PC-9 (cell line): ENCODE data around the gene PPP2R5C. TPM values are rescaled to one million over a fixed set of nuclear protein-coding genes. Genes with fewer than 3 reads are reported as not detected.

Source experiments
- BruUV-seq: library from RNA; stranded (reverse); fragments of 400-500 nt; replicated peaks from 2 replicates; lab custom pipeline; 2021; lab: Mats Ljungman, UMichigan
- CTCF ChIA-PET: fragments of 300-600 bp; sonication (Branson Sonifier 250); formaldehyde crosslinking; loops from one replicate; lab custom pipeline; 2022; ENCODE audit warnings: antibody characterized with exemption; lab: Charles Lee
- POLR2A ChIA-PET: fragments of 300-600 bp; sonication (Branson Sonifier 250); formaldehyde crosslinking; loops from one replicate; lab custom pipeline; 2022; ENCODE audit warnings: antibody characterized with exemption; ENCODE audit not compliant: unreplicated experiment; lab: Charles Lee
- DNase-seq, 2 experiments: peaks; one replicate each; pipeline versions ENCODE4 v3.0.0 to v3.0.0-alpha.2; 2015 to 2022; ENCODE audit warnings: mixed read lengths in 1 of 2
- H2AFZ ChIP-seq: fragments of 200-600 bp; sonication (generic); 2 replicates; pipeline ENCODE4 v1.8.1; 2017; ENCODE audit warnings: antibody characterized with exemption
- H3F3A ChIP-seq: fragments of 200-600 bp; sonication (generic); 2 replicates; pipeline ENCODE4 v1.8.1; 2017; ENCODE audit warnings: antibody characterized with exemption, mild to moderate bottlenecking, low read depth; ENCODE audit not compliant: insufficient read depth
- H3K27ac ChIP-seq: fragments of 200-600 bp; sonication (generic); 2 replicates; pipeline ENCODE4 v1.6.1; 2016; ENCODE audit warnings: mixed run types
- H3K27me3 ChIP-seq: fragments of 200-600 bp; sonication (generic); 2 replicates; pipeline ENCODE4 v1.6.1; 2016; ENCODE audit warnings: low read depth, mixed run types; ENCODE audit not compliant: insufficient read depth
- H3K36me3 ChIP-seq: fragments of 200-600 bp; sonication (generic); 2 replicates; pipeline ENCODE4 v1.6.1; 2016; ENCODE audit warnings: low read depth, mixed run types
- H3K4me1 ChIP-seq: fragments of 200-600 bp; sonication (generic); replicated peaks from 2 replicates; pipeline ENCODE4 v1.6.1; 2016; ENCODE audit warnings: mixed run types; ENCODE audit not compliant: insufficient read depth
- H3K4me2 ChIP-seq: fragments of 200-600 bp; sonication (generic); 2 replicates; pipeline ENCODE4 v1.6.1; 2017; ENCODE audit warnings: mixed run types
- H3K4me3 ChIP-seq: fragments of 200-600 bp; sonication (generic); 2 replicates; pipeline ENCODE4 v1.6.1; 2016; ENCODE audit warnings: mixed run types
- H3K79me2 ChIP-seq: fragments of 200-600 bp; sonication (generic); 2 replicates; pipeline ENCODE4 v1.6.1; 2017; ENCODE audit warnings: low read depth, mixed run types
- H3K9me2 ChIP-seq: fragments of 200-600 bp; sonication (generic); 2 replicates; pipeline ENCODE4 v1.8.1; 2017; ENCODE audit warnings: mild to moderate bottlenecking; ENCODE audit not compliant: insufficient read depth
- H3K9me3 ChIP-seq: fragments of 200-600 bp; sonication (generic); 2 replicates; pipeline ENCODE4 v1.8.1; 2016; ENCODE audit warnings: low read depth; ENCODE audit not compliant: insufficient read depth
- H4K20me1 ChIP-seq: fragments of 200-600 bp; sonication (generic); 2 replicates; pipeline ENCODE4 v1.8.1; 2017; ENCODE audit not compliant: insufficient read depth
- CTCF ChIP-seq: fragments of 200-600 bp; sonication (generic); conservative IDR thresholded peaks from 2 replicates; pipeline ENCODE4 v1.6.1; 2017; ENCODE audit warnings: mixed run types, antibody characterized with exemption, mild to moderate bottlenecking, moderate library complexity
- EZH2 ChIP-seq: fragments of 200-600 bp; sonication (generic); IDR thresholded peaks from 2 replicates; pipeline ENCODE4 v1.8.0; 2017; ENCODE audit warnings: antibody characterized with exemption, low read depth
- intact Hi-C: fragments of 100-400 bp; cut with micrococcal nuclease; formaldehyde crosslinking; loops from one replicate; pipeline ENCODE4 v1.10.0; 2022; ENCODE audit not compliant: unreplicated experiment
- total RNA-seq: library from RNA; stranded (reverse); gene quantifications from 2 replicates; pipeline ENCODE4 v1.2.3, GENCODE V29; 2021

Gene PPP2R5C
- total RNA-seq, 1 experiment from 2014 or later: 401 TPM

GRCh38 chr14:101732118-101732517, 29.4 kb upstream of the PPP2R5C start:
- Histone ChIP-seq H3K9me2 (no peaks in the 10 kb centered on the region; the same call in 1 of the 2 replicates), H4K20me1 (no peaks in the 10 kb centered on the region), H3K27me3 (no peaks in the 10 kb centered on the region), H3K4me1 (peaks cover 50% of the 10 kb centered on the region), H3K4me2 (peak overlapping the region; percentile 86), H3K36me3 (no peaks in the 10 kb centered on the region), H3K79me2 (peaks cover 13% of the 10 kb centered on the region), H3K9me3 (peaks cover 12% of the 10 kb centered on the region), H3K4me3 (peak overlapping the region; percentile 53), H3F3A (peaks cover 44% of the 10 kb centered on the region), H3K27ac (peak overlapping the region; percentile 92), H2AFZ (peak overlapping the region; percentile 45)
- BruUV-seq: TSS peak; percentile 51
- ChIA-PET POLR2A (interaction anchor here (0.7 to 2.0 kb wide), 2 partner anchors 28 to 393 kb away, joined by 4 to 44 read pairs; no protein-coding TSS in a partner anchor), CTCF (interaction anchor here (0.6 kb wide), 1 partner anchor 214 kb away, joined by 7 read pairs; no protein-coding TSS in a partner anchor)
- peak; percentile 73 to 95 for DNase-seq
- intact Hi-C loops: no loop called here
- TF ChIP-seq EZH2: no peak
- TF ChIP-seq CTCF: no peak

GRCh38 chr14:101733211-101733610, 28.3 kb upstream of the PPP2R5C start:
- peak in 1 of 2 experiments; percentile 75 for DNase-seq
- Histone ChIP-seq H3K4me3 (peak overlapping the region; percentile 53; the same call in 1 of the 2 replicates), H3K27me3 (no peaks in the 10 kb centered on the region), H3K79me2 (peaks cover 13% of the 10 kb centered on the region), H3K4me1 (peaks cover 50% of the 10 kb centered on the region), H3K4me2 (peak overlapping the region; percentile 86), H3K9me2 (no peaks in the 10 kb centered on the region; the same call in 1 of the 2 replicates), H3K9me3 (peaks cover 12% of the 10 kb centered on the region), H3F3A (peaks cover 44% of the 10 kb centered on the region), H3K36me3 (no peaks in the 10 kb centered on the region), H4K20me1 (no peaks in the 10 kb centered on the region), H2AFZ (no peak overlapping the region), H3K27ac (peak overlapping the region; percentile 92)
- no peak for TF ChIP-seq EZH2
- no peak for TF ChIP-seq CTCF
- ChIA-PET POLR2A (no interaction called here), CTCF (no interaction called here)
- no TSS peak for BruUV-seq
- intact Hi-C loops: no loop called here

DNA sequence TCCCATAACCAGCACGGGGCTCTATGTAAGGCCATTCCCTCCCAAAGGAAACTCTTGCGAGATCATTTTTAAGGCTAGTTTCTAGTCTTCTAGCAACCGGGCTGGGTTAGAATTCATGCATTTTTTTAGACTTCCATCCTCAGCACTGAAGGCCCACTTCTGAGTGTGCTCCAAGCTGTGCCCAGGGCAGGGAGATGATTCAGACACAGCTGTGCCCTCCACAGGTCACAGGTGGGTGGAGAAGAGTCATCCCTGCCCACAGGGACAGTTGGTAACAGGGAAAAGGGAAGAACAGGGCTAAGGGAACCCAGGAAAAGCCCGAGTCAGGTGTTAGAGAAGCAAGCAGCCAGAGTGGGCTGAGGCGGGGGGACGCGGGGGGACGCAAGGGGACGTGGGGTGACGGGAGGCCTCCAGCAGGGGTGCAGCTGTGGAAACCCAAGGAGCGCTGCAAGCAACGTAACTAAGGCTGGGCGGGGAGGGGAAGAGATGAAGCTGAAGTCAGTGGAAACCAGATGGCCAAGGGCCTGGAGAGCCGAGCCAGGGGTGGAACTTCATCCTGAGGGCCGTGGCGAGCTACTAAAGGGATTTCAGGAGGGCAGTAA, 27.2 kb upstream of the PPP2R5C start:
- no peaks in the 10 kb centered on the region for H4K20me1 ChIP-seq
- BruUV-seq: no TSS peak
- intact Hi-C loops: no loop called here
- DNase-seq: peak in 1 of 2 experiments; percentile 33
- H3K9me2 ChIP-seq: no peaks in the 10 kb centered on the region; the same call in 1 of the 2 replicates
- H3K79me2 ChIP-seq: peaks cover 9% of the 10 kb centered on the region
- H3K27ac ChIP-seq: peak overlapping the region; percentile 92; the same call in 1 of the 2 replicates
- H3K36me3 ChIP-seq: no peaks in the 10 kb centered on the region
- no peak for TF ChIP-seq EZH2
- no peak for TF ChIP-seq CTCF
- CTCF ChIA-PET: interaction anchor here (0.7 kb wide), 2 partner anchors 11 to 349 kb away, joined by 3 to 11 read pairs; no protein-coding TSS in a partner anchor
- H3K27me3 ChIP-seq: no peaks in the 10 kb centered on the region
- H3K9me3 ChIP-seq: peaks cover 12% of the 10 kb centered on the region
- H3F3A ChIP-seq: peaks cover 44% of the 10 kb centered on the region
- no peak overlapping the region for H2AFZ ChIP-seq
- no peak overlapping the region for H3K4me2 ChIP-seq
- H3K4me1 ChIP-seq: peaks cover 46% of the 10 kb centered on the region
- H3K4me3 ChIP-seq: no peak overlapping the region
- POLR2A ChIA-PET: interaction anchor here (0.7 kb wide), 1 partner anchor 24 kb away, joined by 7 read pairs; no protein-coding TSS in a partner anchor
